ENCODE data around the gene RPL10A.
A peak's percentile ranks its signal among the peaks of the same experiment; 100 is the strongest.

RPL10A gene

GRCh38 chr6:35449287-35449881, 18.8 kb upstream of the RPL10A start:
- peak; percentile 58 for DNase-seq

- no peak for DNase-seq
Observed at GRCh38 chr6:35451354-35452182, 16.6 kb upstream of the RPL10A start.

- DNase-seq: peak; percentile 97
Observed at GRCh38 chr6:35452183-35453090, 15.8 kb upstream of the RPL10A start, which contains the start of gene FANCE. TSS of gene FANCE (plus strand) at chr6:35452338. CDS start at chr6:35452546, 208 bp downstream.

GRCh38 chr6:35453236-35453635, 15.0 kb upstream of the RPL10A start:
- no peak for DNase-seq

GRCh38 chr6:35454391-35455110, 13.7 kb upstream of the RPL10A start:
- DNase-seq: no peak

- no peak for DNase-seq
Observed at GRCh38 chr6:35457907-35458306, 10.3 kb upstream of the RPL10A start.

- DNase-seq: no peak
Observed at GRCh38 chr6:35461270-35461669, 6.9 kb upstream of the RPL10A start.

GRCh38 chr6:35463292-35463691, 4.9 kb upstream of the RPL10A start:
- DNase-seq: no peak

- DNase-seq: no peak
Observed at GRCh38 chr6:35465646-35466045, 2.6 kb upstream of the RPL10A start.

- no peak for DNase-seq
Observed at GRCh38 chr6:35468980-35469750, 964 bp downstream of the RPL10A start.

GRCh38 chr6:35469751-35470662, 1.8 kb downstream of the RPL10A start:
- DNase-seq: peak; percentile 73

- DNase-seq: no peak
Observed at GRCh38 chr6:35470663-35471120, 2.5 kb downstream of the RPL10A start.

- DNase-seq: no peak
Observed at GRCh38 chr6:35471836-35472345, 3.7 kb downstream of the RPL10A start.

GRCh38 chr6:35473075-35473849, 5.1 kb downstream of the RPL10A start:
- DNase-seq: peak; percentile 78

- peak; percentile 77 for DNase-seq
Observed at GRCh38 chr6:35473850-35474130, 5.6 kb downstream of the RPL10A start.

- peak; percentile 77 for DNase-seq
Observed at GRCh38 chr6:35474131-35474941, 6.1 kb downstream of the RPL10A start.

GRCh38 chr6:35474942-35475570, 6.9 kb downstream of the RPL10A start:
- peak; percentile 68 for DNase-seq

- no peak for DNase-seq
Observed at GRCh38 chr6:35475573-35475972, 7.4 kb downstream of the RPL10A start.

All from activated CD8-positive, alpha-beta memory T cell treated with anti-CD3 and anti-CD28 coated beads, Interleukin-2, amount 50 U/mL, for 48 hours (primary cell).